Mucosa of descending colon (tissue), 3 donors: ENCODE data around the gene ARID1B. TPM values are rescaled to one million over a fixed set of nuclear protein-coding genes. Genes with fewer than 3 reads are reported as not detected.
A peak's percentile ranks its signal among the peaks of the same experiment; 100 is the strongest.

Experiments
- ATAC-seq: fragments of 200-7000 bp; cut with Tn5 transposase; one replicate; pipeline ENCODE4 v1.9.1; 2020; ENCODE audit warnings: mild to moderate bottlenecking, moderate library complexity
- DNase-seq, 3 donors: peaks; one replicate each; pipeline ENCODE4 v3.0.0-alpha.2; 2020
- H3K36me3 ChIP-seq: fragments of 200-600 bp; one replicate; pipeline ENCODE4 v1.8.0; 2021; ENCODE audit warnings: low read depth, mild to moderate bottlenecking
- H3K4me1 ChIP-seq: fragments of 200-600 bp; one replicate; pipeline ENCODE4 v1.8.0; 2021; ENCODE audit warnings: low read depth, mild to moderate bottlenecking
- H3K4me3 ChIP-seq: fragments of 200-600 bp; one replicate; pipeline ENCODE4 v1.8.0; 2021; ENCODE audit warnings: mild to moderate bottlenecking
- H3K9me3 ChIP-seq: fragments of 200-600 bp; one replicate; pipeline ENCODE4 v1.8.0; 2021; ENCODE audit warnings: mild to moderate bottlenecking
- CTCF ChIP-seq: fragments of 200-600 bp; IDR thresholded peaks from one replicate; pipeline ENCODE4 v1.8.0; 2022; ENCODE audit warnings: antibody characterized with exemption, mild to moderate bottlenecking
- intact Hi-C, 2 donors: fragments of 100-400 bp; cut with DNase I in 1 of 2; cut with micrococcal nuclease in 1 of 2; formaldehyde crosslinking; loops; one replicate each; pipeline versions ENCODE4 v1.11.0 to v1.11.1; 2022; cut with DNase I, micrococcal nuclease
- total RNA-seq, 3 donors: library from RNA; stranded (reverse); fragmentation: NEBNext Ultra II Directional in 2 of 3; extraction: Animal tissue kit (Norgen Biotek cat#: 25700) in 2 of 3; gene quantifications; one replicate each; pipeline versions ENCODE4 v1.2.1 to v1.2.4, GENCODE V29; 2021 to 2023
- donor health status: DM: no; HTN: no; CAD: no; lungs with moderate emphysema.
- donor health status: DM: no; HTN: no; CAD: no.
- donor health status: DM: no; HTN: yes; CAD: no.

The ARID1B gene
- total RNA-seq, 3 donors from 2014 or later: 71.8 to 102 (median 101) TPM

GRCh38 chr6:156925718-156926607 lies 148.8 kb downstream of the ARID1B start:
- TF ChIP-seq CTCF: no peak
- no peak for DNase-seq
- peak; percentile 55 for ATAC-seq
- Histone ChIP-seq H3K36me3 (no peaks in the 10 kb centered on the region), H3K4me3 (no peak overlapping the region), H3K9me3 (no peaks in the 10 kb centered on the region), H3K4me1 (peaks cover 9% of the 10 kb centered on the region)
- intact Hi-C loops: no loop called here

- no peaks in the 10 kb centered on the region for H3K9me3 ChIP-seq
- no peak for DNase-seq
- intact Hi-C loops: no loop called here
- H3K36me3 ChIP-seq: no peaks in the 10 kb centered on the region
- no peak for TF ChIP-seq CTCF
- H3K4me1 ChIP-seq: peaks cover 24% of the 10 kb centered on the region
- ATAC-seq: no peak
- no peak overlapping the region for H3K4me3 ChIP-seq
Observed at GRCh38 chr6:156928126-156928525, 150.9 kb downstream of the ARID1B start.

GRCh38 chr6:156928972-156929371 lies 151.8 kb downstream of the ARID1B start:
- H3K4me3 ChIP-seq: no peak overlapping the region
- H3K9me3 ChIP-seq: no peaks in the 10 kb centered on the region
- ATAC-seq: no peak
- intact Hi-C loops: no loop called here
- no peak for DNase-seq
- H3K4me1 ChIP-seq: peaks cover 27% of the 10 kb centered on the region
- no peaks in the 10 kb centered on the region for H3K36me3 ChIP-seq
- no peak for TF ChIP-seq CTCF

GRCh38 chr6:156931283-156931682 lies 154.1 kb downstream of the ARID1B start:
- intact Hi-C loops: loop anchor here in 1 of 2 donors (10.0 kb wide), 1 partner anchor 146 kb away; no protein-coding TSS in a partner anchor
- Histone ChIP-seq H3K9me3 (no peaks in the 10 kb centered on the region), H3K4me1 (peaks cover 19% of the 10 kb centered on the region), H3K4me3 (no peak overlapping the region), H3K36me3 (no peaks in the 10 kb centered on the region)
- ATAC-seq: no peak
- no peak for TF ChIP-seq CTCF
- DNase-seq: no peak

GRCh38 chr6:156933201-156934068 lies 156.3 kb downstream of the ARID1B start:
- Histone ChIP-seq H3K4me3 (no peak overlapping the region), H3K36me3 (no peaks in the 10 kb centered on the region), H3K9me3 (no peaks in the 10 kb centered on the region), H3K4me1 (peaks cover 18% of the 10 kb centered on the region)
- intact Hi-C loops: loop anchor here in 1 of 2 donors (10.0 kb wide), 1 partner anchor 149 kb away; no protein-coding TSS in a partner anchor
- TF ChIP-seq CTCF: no peak
- peak; percentile 76 to 85 (median 77) for DNase-seq
- peak; percentile 91 for ATAC-seq
